Measurements from ENCODE around the gene SDC1. TPM values are rescaled to one million over a fixed set of nuclear protein-coding genes. Genes with fewer than 3 reads are reported as not detected.

The SDC1 gene
- total and polyA plus RNA-seq, 2 of the 8 experiments (the other 6 are each of a cell fraction or from before 2014, with no cell fraction given), result 45.3 to 73.3 TPM

- TF ChIP-seq CHD7 (IDR thresholded peaks at IDR 0.05; ENCODE audit: insufficient replicate concordance, low read length), result no peak
- no peak for TF ChIP-seq EGR1 (IDR thresholded peaks at IDR 0.05; ENCODE audit: borderline replicate concordance, low read depth, low read length)
- no peak for TF ChIP-seq SP2 (IDR thresholded peaks at IDR 0.05; ENCODE audit: low read length)
- no peak for TF ChIP-seq CTBP2 (IDR thresholded peaks at IDR 0.05; ENCODE audit: borderline replicate concordance, insufficient read depth, insufficient read length, low read length)
These were observed 18.9 kb downstream of the SDC1 start (continued) for GRCh38 chr2:20205915-20206524.
